Measurements from ENCODE around the gene FYN.

The FYN gene

GRCh38 chr6:111829998-111830397 lies 43.3 kb downstream of the FYN start:
- peak; percentile 73 for DNase-seq

GRCh38 chr6:111829581-111829980 lies 43.7 kb downstream of the FYN start:
- no peak for DNase-seq

GRCh38 chr6:111828809-111829208 lies 44.4 kb downstream of the FYN start:
- peak; percentile 58 for DNase-seq

- DNase-seq, result no peak
These were observed 47.7 kb downstream of the FYN start for GRCh38 chr6:111825439-111826086.

- DNase-seq, result no peak
These were observed 48.5 kb downstream of the FYN start for GRCh38 chr6:111824608-111825337.

- peak; percentile 77 for DNase-seq
These were observed 49.2 kb downstream of the FYN start for GRCh38 chr6:111823831-111824607.

GRCh38 chr6:111823012-111823411 lies 50.2 kb downstream of the FYN start:
- DNase-seq, result no peak

GRCh38 chr6:111819458-111819857 lies 53.8 kb downstream of the FYN start:
- no peak for DNase-seq

GRCh38 chr6:111818539-111819226 lies 54.6 kb downstream of the FYN start:
- DNase-seq, result no peak

- no peak for DNase-seq
These were observed 55.7 kb downstream of the FYN start for GRCh38 chr6:111817451-111818120.

GRCh38 chr6:111813677-111814310 lies 59.5 kb downstream of the FYN start:
- DNase-seq, result no peak

GRCh38 chr6:111813237-111813636 lies 60.0 kb downstream of the FYN start:
- peak; percentile 89 for DNase-seq

- peak; percentile 55 for DNase-seq
These were observed 60.9 kb downstream of the FYN start for GRCh38 chr6:111812060-111813038.

- DNase-seq, result no peak
These were observed 62.7 kb downstream of the FYN start for GRCh38 chr6:111810294-111811131.

GRCh38 chr6:111809766-111810165 lies 63.5 kb downstream of the FYN start:
- no peak for DNase-seq

- no peak for DNase-seq
These were observed 64.0 kb downstream of the FYN start for GRCh38 chr6:111809264-111809663.

GRCh38 chr6:111808493-111808892 lies 64.8 kb downstream of the FYN start:
- no peak for DNase-seq

- no peak for DNase-seq
These were observed 66.4 kb downstream of the FYN start for GRCh38 chr6:111806561-111807497.

GRCh38 chr6:111806165-111806547 lies 67.1 kb downstream of the FYN start:
- no peak for DNase-seq

Data from fibroblast of upper back skin (primary cell).